GM21619 (cell line): ENCODE data around the gene MED12.

Source experiments
- ATAC-seq: cut with Tn5 transposase; IDR thresholded peaks from one replicate; pipeline ENCODE4 v1.9.1; 2021; ENCODE audit not compliant: unreplicated experiment

The MED12 gene

GRCh38 chrX:71107245-71107644 is 11.2 kb upstream of the MED12 start:
- no peak for ATAC-seq

GRCh38 chrX:71107762-71108360 is 10.5 kb upstream of the MED12 start:
- no peak for ATAC-seq

GRCh38 chrX:71109051-71109450 is 9.3 kb upstream of the MED12 start:
- ATAC-seq, result no peak

GRCh38 chrX:71111141-71111843 is 7.1 kb upstream of the MED12 start, which contains the start of gene IL2RG:
TSS of gene IL2RG (minus strand) at chrX:71111577. CDS start at chrX:71111539, 38 bp downstream.
- ATAC-seq, result peak; percentile 93

- peak; percentile 16 for ATAC-seq
Observed at GRCh38 chrX:71111921-71112431, 6.4 kb upstream of the MED12 start.

GRCh38 chrX:71117358-71117757 is 1.0 kb upstream of the MED12 start:
- no peak for ATAC-seq

GRCh38 chrX:71118985-71119535 is 664 bp downstream of the MED12 start:
- ATAC-seq, result no peak

GRCh38 chrX:71128166-71128833 is 9.9 kb downstream of the MED12 start:
- no peak for ATAC-seq

- no peak for ATAC-seq
Observed at GRCh38 chrX:71128915-71129765, 10.7 kb downstream of the MED12 start.

- no peak for ATAC-seq
Observed at GRCh38 chrX:71131510-71131909, 13.1 kb downstream of the MED12 start.

GRCh38 chrX:71140440-71140839 is 22.0 kb downstream of the MED12 start:
- ATAC-seq, result no peak

- ATAC-seq, result no peak
Observed at GRCh38 chrX:71143508-71143907, 25.1 kb downstream of the MED12 start.

GRCh38 chrX:71144651-71145050 is 26.3 kb downstream of the MED12 start, which contains the start of gene NLGN3:
TSS of gene NLGN3 (plus strand) at chrX:71144841. CDS start at chrX:71147750, 2,909 bp downstream.
- no peak for ATAC-seq

GRCh38 chrX:71147496-71148277 is 29.3 kb downstream of the MED12 start:
- no peak for ATAC-seq

- no peak for ATAC-seq
Observed at GRCh38 chrX:71148278-71148663, 29.9 kb downstream of the MED12 start.

GRCh38 chrX:71151366-71151765 is 33.0 kb downstream of the MED12 start:
- no peak for ATAC-seq

GRCh38 chrX:71154196-71154595 is 35.8 kb downstream of the MED12 start:
- no peak for ATAC-seq

- no peak for ATAC-seq
Observed at GRCh38 chrX:71154641-71155040, 36.2 kb downstream of the MED12 start.

GRCh38 chrX:71158603-71159002 is 40.2 kb downstream of the MED12 start:
- no peak for ATAC-seq

GRCh38 chrX:71159335-71159734 is 40.9 kb downstream of the MED12 start:
- no peak for ATAC-seq
